Neural cell (in vitro differentiated cells): Measurements from ENCODE around the gene FAM53A. TPM values are rescaled to one million over a fixed set of nuclear protein-coding genes. Genes with fewer than 3 reads are reported as not detected.
A peak's percentile ranks its signal among the peaks of the same experiment; 100 is the strongest.

Experiments
- H2AFZ ChIP-seq: fragments of 200-600, 300-800 bp; sonication (generic), shearing (Covaris generic); 2 replicates; pipeline ENCODE4 v1.6.0; 2014; ENCODE audit warnings: low read depth, mild to moderate bottlenecking, antibody characterized with exemption, low read length, moderate library complexity
- H3F3A ChIP-seq: fragments of 200-600 bp; shearing (Covaris generic); 2 replicates; pipeline ENCODE4 v1.6.1; 2016; ENCODE audit warnings: mild to moderate bottlenecking, moderate library complexity, mixed read lengths, antibody characterized with exemption, low read length; ENCODE audit not compliant: insufficient read depth, poor library complexity, severe bottlenecking
- H3K27ac ChIP-seq: fragments of 200-600, 300-800 bp; sonication (generic), shearing (Covaris generic); 2 replicates; pipeline ENCODE4 v1.5.1; 2014; ENCODE audit warnings: mild to moderate bottlenecking, low read length, moderate library complexity
- H3K27me3 ChIP-seq: fragments of 300-800, 200-600 bp; sonication (generic), shearing (Covaris generic); 2 replicates; pipeline ENCODE4 v1.6.0; 2014; ENCODE audit warnings: mild to moderate bottlenecking, low read depth, low read length, moderate library complexity; ENCODE audit not compliant: insufficient read depth
- H3K36me3 ChIP-seq: fragments of 300-800, 200-600 bp; sonication (generic), shearing (Covaris generic); 2 replicates; pipeline ENCODE4 v1.5.1; 2014; ENCODE audit warnings: mild to moderate bottlenecking, antibody characterized with exemption, low read length, moderate library complexity; ENCODE audit not compliant: insufficient read depth
- H3K4me2 ChIP-seq: fragments of 300-800, 200-600 bp; sonication (generic), shearing (Covaris generic); 2 replicates; pipeline ENCODE4 v1.6.0; 2014; ENCODE audit warnings: mild to moderate bottlenecking, low read length
- H3K4me3 ChIP-seq: fragments of 300-800, 200-600 bp; sonication (generic), shearing (Covaris generic); 2 replicates; pipeline ENCODE4 v1.5.1; 2014; ENCODE audit warnings: mild to moderate bottlenecking, low read length, moderate library complexity
- H3K79me2 ChIP-seq: fragments of 200-600 bp; shearing (Covaris generic); replicated peaks from 2 replicates; pipeline ENCODE4 v1.6.0; 2014; ENCODE audit warnings: mild to moderate bottlenecking, low read length, moderate library complexity; ENCODE audit not compliant: insufficient read depth
- H3K9ac ChIP-seq: fragments of 300-800, 200-600 bp; sonication (generic), shearing (Covaris generic); 2 replicates; pipeline ENCODE4 v1.6.1; 2016; ENCODE audit warnings: mild to moderate bottlenecking, low read length, mixed read lengths
- H3K9me2 ChIP-seq: fragments of 200-600 bp; shearing (Covaris generic); 2 replicates; pipeline ENCODE4 v1.6.1; 2016; ENCODE audit warnings: mild to moderate bottlenecking, low read length, mixed read lengths; ENCODE audit not compliant: insufficient read depth
- H3K9me3 ChIP-seq: fragments of 200-600, 300-800 bp; sonication (generic), shearing (Covaris generic); 2 replicates; pipeline ENCODE4 v1.6.1; 2016; ENCODE audit warnings: mild to moderate bottlenecking, mixed run types, low read length, moderate library complexity, mixed read lengths
- H4K20me1 ChIP-seq: fragments of 200-600 bp; shearing (Covaris generic); 2 replicates; pipeline ENCODE4 v1.6.1; 2016; ENCODE audit warnings: mild to moderate bottlenecking, mixed run types; ENCODE audit not compliant: insufficient read depth
- EP300 ChIP-seq: fragments of 450-650 bp; conservative IDR thresholded peaks from 2 replicates; pipeline ENCODE4 v1.6.1; 2014; ENCODE audit warnings: antibody characterized with exemption, mild to moderate bottlenecking, moderate library complexity; ENCODE audit not compliant: poor library complexity, severe bottlenecking
- EZH2 ChIP-seq: fragments of 200-600, 300-800 bp; shearing (Covaris generic), sonication (generic); IDR thresholded peaks from 2 replicates; pipeline ENCODE4 v1.6.1; 2014; ENCODE audit warnings: antibody characterized with exemption, low read length, borderline replicate concordance, mild to moderate bottlenecking; ENCODE audit not compliant: insufficient read depth, poor library complexity, severe bottlenecking
- MXI1 ChIP-seq: fragments of 450-650 bp; conservative IDR thresholded peaks from 2 replicates; pipeline ENCODE4 v1.6.1; 2014; ENCODE audit warnings: antibody characterized with exemption, mild to moderate bottlenecking; ENCODE audit not compliant: poor library complexity, severe bottlenecking
- POLR2AphosphoS5 ChIP-seq: IDR thresholded peaks from 2 replicates; pipeline ENCODE4 v1.6.1; 2012
- RAD21 ChIP-seq: fragments of 450-650 bp; conservative IDR thresholded peaks from 2 replicates; pipeline ENCODE4 v1.6.1; 2014; ENCODE audit warnings: antibody characterized with exemption, mild to moderate bottlenecking, moderate library complexity
- SMC3 ChIP-seq: fragments of 450-650 bp; conservative IDR thresholded peaks from 2 replicates; pipeline ENCODE4 v1.6.1; 2014; ENCODE audit warnings: antibody characterized with exemption, mild to moderate bottlenecking, moderate library complexity; ENCODE audit not compliant: poor library complexity
- TAF1 ChIP-seq: IDR thresholded peaks from 2 replicates; pipeline ENCODE4 v1.6.1; 2012; ENCODE audit warnings: low read depth
- polyA plus RNA-seq: library from polyadenylated mRNA; depleted of rRNA; stranded (reverse); fragments of >200 nt; gene quantifications from 2 replicates; pipeline ENCODE4 v1.2.3, GENCODE V29; 2014
- TF ChIP-seq, protein P1 (sequence below): fragments of 450-650 bp; IDR thresholded peaks from 2 replicates; pipeline ENCODE4 v1.5.1; 2014; ENCODE audit warnings: antibody characterized with exemption, mild to moderate bottlenecking, moderate library complexity; ENCODE audit not compliant: poor library complexity, severe bottlenecking
- TF ChIP-seq, protein P2 (sequence below): IDR thresholded peaks from 2 replicates; pipeline ENCODE4 v1.6.1; 2012; ENCODE audit warnings: borderline replicate concordance

The FAM53A gene
- polyA plus RNA-seq, 1 donor from 2014 or later, result not detected

DNA sequence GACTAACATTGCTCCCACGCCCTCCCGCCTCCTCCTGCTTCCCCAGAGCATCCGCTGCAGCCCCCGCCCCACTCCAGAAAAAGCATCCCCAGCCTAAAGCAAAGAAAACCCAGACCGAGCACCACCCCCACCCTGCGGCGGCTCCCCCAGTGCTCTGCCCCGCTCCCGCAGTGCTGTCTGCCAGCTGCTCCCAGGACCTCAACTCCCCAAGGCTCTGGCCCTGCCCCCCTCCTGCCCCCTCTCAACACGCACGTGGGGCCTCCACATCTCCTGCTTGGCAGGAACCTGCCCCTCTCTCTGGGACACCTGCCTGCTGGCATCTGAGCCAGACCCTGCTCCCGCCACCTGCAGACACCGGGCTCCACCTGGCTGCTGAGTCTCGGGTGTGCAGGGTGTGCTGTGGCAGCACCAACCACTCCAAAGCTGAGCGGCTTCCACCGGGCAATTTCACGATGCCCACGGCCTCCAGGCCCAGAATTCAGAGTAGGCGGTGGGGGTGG is 79.4 kb downstream of the FAM53A start:
- Histone ChIP-seq H3K9me3 (no peaks in the 10 kb centered on the region), H3K4me3 (no peak overlapping the region), H2AFZ (no peak overlapping the region), H3K9me2 (no peaks in the 10 kb centered on the region), H3K79me2 (no peaks in the 10 kb centered on the region), H4K20me1 (no peaks in the 10 kb centered on the region), H3K27ac (no peak overlapping the region), H3K9ac (no peak overlapping the region), H3K27me3 (no peaks in the 10 kb centered on the region), H3K36me3 (no peaks in the 10 kb centered on the region), H3K4me2 (no peak overlapping the region), H3F3A (no peaks in the 10 kb centered on the region)
- TF ChIP-seq RAD21, result peak; percentile 37
- TF ChIP-seq, protein P1, sequence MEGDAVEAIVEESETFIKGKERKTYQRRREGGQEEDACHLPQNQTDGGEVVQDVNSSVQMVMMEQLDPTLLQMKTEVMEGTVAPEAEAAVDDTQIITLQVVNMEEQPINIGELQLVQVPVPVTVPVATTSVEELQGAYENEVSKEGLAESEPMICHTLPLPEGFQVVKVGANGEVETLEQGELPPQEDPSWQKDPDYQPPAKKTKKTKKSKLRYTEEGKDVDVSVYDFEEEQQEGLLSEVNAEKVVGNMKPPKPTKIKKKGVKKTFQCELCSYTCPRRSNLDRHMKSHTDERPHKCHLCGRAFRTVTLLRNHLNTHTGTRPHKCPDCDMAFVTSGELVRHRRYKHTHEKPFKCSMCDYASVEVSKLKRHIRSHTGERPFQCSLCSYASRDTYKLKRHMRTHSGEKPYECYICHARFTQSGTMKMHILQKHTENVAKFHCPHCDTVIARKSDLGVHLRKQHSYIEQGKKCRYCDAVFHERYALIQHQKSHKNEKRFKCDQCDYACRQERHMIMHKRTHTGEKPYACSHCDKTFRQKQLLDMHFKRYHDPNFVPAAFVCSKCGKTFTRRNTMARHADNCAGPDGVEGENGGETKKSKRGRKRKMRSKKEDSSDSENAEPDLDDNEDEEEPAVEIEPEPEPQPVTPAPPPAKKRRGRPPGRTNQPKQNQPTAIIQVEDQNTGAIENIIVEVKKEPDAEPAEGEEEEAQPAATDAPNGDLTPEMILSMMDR, result no peak
- TF ChIP-seq EP300, result no peak
- TF ChIP-seq POLR2AphosphoS5, result no peak
- TF ChIP-seq SMC3, result peak; percentile 24
- no peak for TF ChIP-seq EZH2
- no peak for TF ChIP-seq MXI1
- TF ChIP-seq TAF1, result no peak
- TF ChIP-seq, protein P2, sequence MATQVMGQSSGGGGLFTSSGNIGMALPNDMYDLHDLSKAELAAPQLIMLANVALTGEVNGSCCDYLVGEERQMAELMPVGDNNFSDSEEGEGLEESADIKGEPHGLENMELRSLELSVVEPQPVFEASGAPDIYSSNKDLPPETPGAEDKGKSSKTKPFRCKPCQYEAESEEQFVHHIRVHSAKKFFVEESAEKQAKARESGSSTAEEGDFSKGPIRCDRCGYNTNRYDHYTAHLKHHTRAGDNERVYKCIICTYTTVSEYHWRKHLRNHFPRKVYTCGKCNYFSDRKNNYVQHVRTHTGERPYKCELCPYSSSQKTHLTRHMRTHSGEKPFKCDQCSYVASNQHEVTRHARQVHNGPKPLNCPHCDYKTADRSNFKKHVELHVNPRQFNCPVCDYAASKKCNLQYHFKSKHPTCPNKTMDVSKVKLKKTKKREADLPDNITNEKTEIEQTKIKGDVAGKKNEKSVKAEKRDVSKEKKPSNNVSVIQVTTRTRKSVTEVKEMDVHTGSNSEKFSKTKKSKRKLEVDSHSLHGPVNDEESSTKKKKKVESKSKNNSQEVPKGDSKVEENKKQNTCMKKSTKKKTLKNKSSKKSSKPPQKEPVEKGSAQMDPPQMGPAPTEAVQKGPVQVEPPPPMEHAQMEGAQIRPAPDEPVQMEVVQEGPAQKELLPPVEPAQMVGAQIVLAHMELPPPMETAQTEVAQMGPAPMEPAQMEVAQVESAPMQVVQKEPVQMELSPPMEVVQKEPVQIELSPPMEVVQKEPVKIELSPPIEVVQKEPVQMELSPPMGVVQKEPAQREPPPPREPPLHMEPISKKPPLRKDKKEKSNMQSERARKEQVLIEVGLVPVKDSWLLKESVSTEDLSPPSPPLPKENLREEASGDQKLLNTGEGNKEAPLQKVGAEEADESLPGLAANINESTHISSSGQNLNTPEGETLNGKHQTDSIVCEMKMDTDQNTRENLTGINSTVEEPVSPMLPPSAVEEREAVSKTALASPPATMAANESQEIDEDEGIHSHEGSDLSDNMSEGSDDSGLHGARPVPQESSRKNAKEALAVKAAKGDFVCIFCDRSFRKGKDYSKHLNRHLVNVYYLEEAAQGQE, result no peak

- Histone ChIP-seq H3K27me3 (no peaks in the 10 kb centered on the region), H3K9me2 (no peaks in the 10 kb centered on the region), H3K27ac (no peak overlapping the region), H3K79me2 (no peaks in the 10 kb centered on the region), H4K20me1 (no peaks in the 10 kb centered on the region), H3K4me2 (no peak overlapping the region), H3K9me3 (no peaks in the 10 kb centered on the region), H2AFZ (no peak overlapping the region), H3F3A (no peaks in the 10 kb centered on the region), H3K9ac (no peak overlapping the region), H3K36me3 (no peaks in the 10 kb centered on the region), H3K4me3 (no peak overlapping the region)
- no peak for TF ChIP-seq POLR2AphosphoS5
- TF ChIP-seq EZH2, result no peak
- TF ChIP-seq, protein P2, result no peak
- TF ChIP-seq SMC3, result no peak
- TF ChIP-seq MXI1, result no peak
- TF ChIP-seq RAD21, result no peak
- TF ChIP-seq, protein P1, result no peak
- no peak for TF ChIP-seq EP300
- TF ChIP-seq TAF1, result no peak
Measured at GRCh38 chr4:1604181-1604705, 79.9 kb downstream of the FAM53A start.
